CD4-positive, alpha-beta T cell treated with Interferon gamma for 1 hour (primary cell): ENCODE data around the gene LRRC7.

ENCODE experiments used
- DNase-seq: peaks from one replicate; pipeline ENCODE4 v3.0.0-alpha.2; 2020

LRRC7 gene

GRCh38 chr1:69592341-69592740 is 24.6 kb downstream of the LRRC7 start:
- DNase-seq = no peak

- DNase-seq = no peak
Observed at GRCh38 chr1:69595486-69595885, 27.8 kb downstream of the LRRC7 start.

- DNase-seq = no peak
Observed at GRCh38 chr1:69611316-69611715, 43.6 kb downstream of the LRRC7 start.

GRCh38 chr1:69613414-69613813 is 45.7 kb downstream of the LRRC7 start:
- no peak for DNase-seq

GRCh38 chr1:69638673-69639072 is 71.0 kb downstream of the LRRC7 start:
- no peak for DNase-seq

- DNase-seq = no peak
Observed at GRCh38 chr1:69639159-69639558, 71.4 kb downstream of the LRRC7 start.

GRCh38 chr1:69643266-69643665 is 75.5 kb downstream of the LRRC7 start:
- no peak for DNase-seq

- DNase-seq = no peak
Observed at GRCh38 chr1:69645477-69645876, 77.8 kb downstream of the LRRC7 start.

- peak; percentile 1 for DNase-seq
Observed at GRCh38 chr1:69648486-69648885, 80.8 kb downstream of the LRRC7 start.

- DNase-seq = no peak
Observed at GRCh38 chr1:69649383-69649990, 81.8 kb downstream of the LRRC7 start.

GRCh38 chr1:69650779-69651178 is 83.1 kb downstream of the LRRC7 start:
- DNase-seq = no peak

GRCh38 chr1:69651656-69652055 is 83.9 kb downstream of the LRRC7 start:
- DNase-seq = no peak

GRCh38 chr1:69657971-69658370 is 90.2 kb downstream of the LRRC7 start:
- no peak for DNase-seq

GRCh38 chr1:69661686-69662085 is 94.0 kb downstream of the LRRC7 start:
- DNase-seq = no peak

GRCh38 chr1:69662321-69662720 is 94.6 kb downstream of the LRRC7 start:
- DNase-seq = no peak

GRCh38 chr1:69671363-69672010 is 103.8 kb downstream of the LRRC7 start:
- no peak for DNase-seq

- no peak for DNase-seq
Observed at GRCh38 chr1:69673321-69673720, 105.6 kb downstream of the LRRC7 start.

- DNase-seq = no peak
Observed at GRCh38 chr1:69679965-69680364, 112.2 kb downstream of the LRRC7 start.

- DNase-seq = no peak
Observed at GRCh38 chr1:69686367-69686984, 118.8 kb downstream of the LRRC7 start.

- DNase-seq = no peak
Observed at GRCh38 chr1:69688193-69688592, 120.5 kb downstream of the LRRC7 start.

- no peak for DNase-seq
Observed at GRCh38 chr1:69691179-69691578, 123.5 kb downstream of the LRRC7 start.

GRCh38 chr1:69693921-69694675 is 126.4 kb downstream of the LRRC7 start:
- DNase-seq = no peak

GRCh38 chr1:69697340-69697739 is 129.6 kb downstream of the LRRC7 start:
- DNase-seq = no peak

- DNase-seq = no peak
Observed at GRCh38 chr1:69700770-69701169, 133.0 kb downstream of the LRRC7 start.
